HepG2 (cell line): ENCODE results near the gene ARID5B. TPM values are rescaled to one million over a fixed set of nuclear protein-coding genes. Genes with fewer than 3 reads are reported as not detected.
A peak's percentile ranks its signal among the peaks of the same experiment; 100 is the strongest.

Experiments
- AKAP8 ChIP-seq: sonication (generic); formaldehyde crosslinking; IDR thresholded peaks from 2 replicates; pipeline ENCODE4 v1.5.1; 2020; ENCODE audit warnings: mild to moderate bottlenecking, missing genetic modification reagents
- FOXK1 ChIP-seq: sonication (generic); formaldehyde crosslinking; IDR thresholded peaks from 2 replicates; pipeline ENCODE4 v1.4.0; 2020; ENCODE audit warnings: low read depth, missing genetic modification reagents, borderline replicate concordance
- HMG20A ChIP-seq: IDR thresholded peaks from 2 replicates; pipeline ENCODE4 v1.6.1; 2016; ENCODE audit warnings: borderline replicate concordance
- HNF4G ChIP-seq, 2 experiments: sonication (generic) in 1 of 2; formaldehyde crosslinking in 1 of 2; IDR thresholded peaks; 2 replicates each; pipeline versions ENCODE4 v1.4.0 to v1.6.1; 2011 to 2020; ENCODE audit warnings: borderline replicate concordance in 2 of 2, low read depth in 2 of 2, mild to moderate bottlenecking in 2 of 2, low read length in 1 of 2, missing genetic modification reagents in 1 of 2, moderate library complexity in 1 of 2
- JUND ChIP-seq: sonication (generic); formaldehyde crosslinking; IDR thresholded peaks from 2 replicates; pipeline ENCODE4 v1.8.0; 2022; ENCODE audit warnings: mild to moderate bottlenecking, missing genetic modification reagents
- PAXIP1 ChIP-seq: sonication (generic); formaldehyde crosslinking; conservative IDR thresholded peaks from 2 replicates; pipeline ENCODE4 v1.4.0; 2020; ENCODE audit warnings: mild to moderate bottlenecking, missing genetic modification reagents, moderate library complexity
- PRMT3 ChIP-seq: sonication (generic); formaldehyde crosslinking; IDR thresholded peaks from 2 replicates; pipeline ENCODE4 v1.8.1; 2022; ENCODE audit warnings: low read depth, mild to moderate bottlenecking, moderate library complexity, missing genetic modification reagents, borderline replicate concordance
- RBM39 ChIP-seq: fragments of 200-400 bp; formaldehyde crosslinking; IDR thresholded peaks from one replicate; pipeline ENCODE4 v1.6.1; 2018; ENCODE audit warnings: antibody characterized with exemption, mild to moderate bottlenecking, low read depth, low read length; ENCODE audit not compliant: poor library complexity, severe bottlenecking
- SALL1 ChIP-seq: sonication (generic); formaldehyde crosslinking; IDR thresholded peaks from 2 replicates; pipeline ENCODE4 v1.8.0; 2022; ENCODE audit warnings: mild to moderate bottlenecking, missing genetic modification reagents
- SAP130 ChIP-seq: IDR thresholded peaks from 2 replicates; pipeline ENCODE4 v1.6.1; 2016; ENCODE audit warnings: low read depth
- SOX6 ChIP-seq, 2 experiments: fragments of 450-650 bp in 1 of 2; sonication (generic) in 1 of 2; formaldehyde crosslinking in 1 of 2; IDR thresholded peaks; 2 replicates each; pipeline versions ENCODE4 v1.4.0 to v1.6.1; 2017 to 2020; ENCODE audit warnings: antibody characterized with exemption in 1 of 2, mild to moderate bottlenecking in 1 of 2, missing genetic modification reagents in 1 of 2
- ZKSCAN1 ChIP-seq: fragments of 150-350 bp; IDR thresholded peaks from 2 replicates; pipeline ENCODE4 v1.6.1; 2014; ENCODE audit warnings: low read length
- ZNF136 ChIP-seq: sonication (generic); formaldehyde crosslinking; IDR thresholded peaks from 2 replicates; pipeline ENCODE4 v1.8.1; 2022; ENCODE audit warnings: low read depth, mild to moderate bottlenecking, moderate library complexity, missing genetic modification reagents
- ZNF329 ChIP-seq: sonication (generic); formaldehyde crosslinking; IDR thresholded peaks from 2 replicates; pipeline ENCODE4 v1.9.0; 2021; ENCODE audit warnings: low read depth, mild to moderate bottlenecking, missing genetic modification reagents
- polyA plus RNA-seq, 8 experiments: library from polyadenylated mRNA; depleted of rRNA in 3 of 8; stranded (reverse) in 7 of 8; unstranded in 1 of 8; fragments of >200 nt; fragmentation: Illumina TruSeq in 4 of 8; extraction: Trizol in 4 of 8; gene quantifications; 2 replicates each; pipeline versions ENCODE4 v1.2.1 to v1.2.3, GENCODE V29; 2011 to 2016; ENCODE audit warnings: low read depth in 4 of 8, missing spikeins in 1 of 8, mixed read lengths in 1 of 8; ENCODE audit not compliant: insufficient read depth in 1 of 8
- total RNA-seq, 5 experiments: library from RNA; depleted of rRNA; stranded (reverse); fragments of >200 nt; fragmentation: Illumina TruSeq; extraction: Trizol; gene quantifications; 2 replicates each; pipeline ENCODE4 v1.2.3, GENCODE V29; 2016; ENCODE audit warnings: low read depth in 1 of 5
- TF ChIP-seq, protein P1 (sequence below): sonication (generic); formaldehyde crosslinking; IDR thresholded peaks from 2 replicates; pipeline ENCODE4 v1.4.0; 2020; ENCODE audit warnings: mild to moderate bottlenecking, missing genetic modification reagents
- TF ChIP-seq, protein P2 (sequence below): sonication (generic); formaldehyde crosslinking; IDR thresholded peaks from 2 replicates; pipeline ENCODE4 v1.9.0; 2022; ENCODE audit warnings: low read depth, missing genetic modification reagents
- TF ChIP-seq, protein P3 (sequence below), 2 experiments: sonication (generic) in 1 of 2; formaldehyde crosslinking in 1 of 2; IDR thresholded peaks; 2 replicates each; pipeline versions ENCODE4 v1.5.1 to v1.6.1; 2011 to 2020; ENCODE audit warnings: borderline replicate concordance in 1 of 2, low read depth in 1 of 2, low read length in 1 of 2, mild to moderate bottlenecking in 1 of 2, missing genetic modification reagents in 1 of 2, moderate library complexity in 1 of 2

Gene ARID5B
- total and polyA plus RNA-seq, 2 of the 13 experiments (the other 11 are each of a cell fraction or from before 2014, with no cell fraction given), result 6.2 to 21.1 TPM

- TF ChIP-seq, protein P1, sequence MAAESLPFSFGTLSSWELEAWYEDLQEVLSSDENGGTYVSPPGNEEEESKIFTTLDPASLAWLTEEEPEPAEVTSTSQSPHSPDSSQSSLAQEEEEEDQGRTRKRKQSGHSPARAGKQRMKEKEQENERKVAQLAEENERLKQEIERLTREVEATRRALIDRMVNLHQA, result no peak
- TF ChIP-seq HMG20A (CRISPR knock-in tag) (peak; percentile 40; the same call in 1 of the 2 replicates), PAXIP1 (0 out of 2 replicates have a peak, but pooled peaks have one; percentile 44), FOXK1 (CRISPR knock-in tag) (no peak), ZKSCAN1 (no peak), SAP130 (CRISPR knock-in tag) (0 out of 2 replicates have a peak, but pooled peaks have one; percentile 25), ZNF136 (CRISPR knock-in tag) (no peak), ZNF329 (CRISPR knock-in tag) (no peak), HNF4G (IDR thresholded peaks at IDR 0.05; ENCODE audit: borderline replicate concordance, low read depth, low read length) (peak; percentile 44; the same call in 1 of the 2 replicates), HNF4G (CRISPR knock-in tag; IDR thresholded peaks at IDR 0.05; ENCODE audit: borderline replicate concordance, low read depth) (no peak), JUND (CRISPR knock-in tag) (0 out of 2 replicates have a peak, but pooled peaks have one; percentile 58), SOX6 (IDR thresholded peaks at IDR 0.05) (no peak), SOX6 (CRISPR knock-in tag; IDR thresholded peaks at IDR 0.05) (peak; percentile 49), SALL1 (CRISPR knock-in tag) (peak; percentile 16; the same call in 1 of the 2 replicates), PRMT3 (CRISPR knock-in tag) (no peak), AKAP8 (no peak), RBM39 (no peak)
- TF ChIP-seq, protein P2, sequence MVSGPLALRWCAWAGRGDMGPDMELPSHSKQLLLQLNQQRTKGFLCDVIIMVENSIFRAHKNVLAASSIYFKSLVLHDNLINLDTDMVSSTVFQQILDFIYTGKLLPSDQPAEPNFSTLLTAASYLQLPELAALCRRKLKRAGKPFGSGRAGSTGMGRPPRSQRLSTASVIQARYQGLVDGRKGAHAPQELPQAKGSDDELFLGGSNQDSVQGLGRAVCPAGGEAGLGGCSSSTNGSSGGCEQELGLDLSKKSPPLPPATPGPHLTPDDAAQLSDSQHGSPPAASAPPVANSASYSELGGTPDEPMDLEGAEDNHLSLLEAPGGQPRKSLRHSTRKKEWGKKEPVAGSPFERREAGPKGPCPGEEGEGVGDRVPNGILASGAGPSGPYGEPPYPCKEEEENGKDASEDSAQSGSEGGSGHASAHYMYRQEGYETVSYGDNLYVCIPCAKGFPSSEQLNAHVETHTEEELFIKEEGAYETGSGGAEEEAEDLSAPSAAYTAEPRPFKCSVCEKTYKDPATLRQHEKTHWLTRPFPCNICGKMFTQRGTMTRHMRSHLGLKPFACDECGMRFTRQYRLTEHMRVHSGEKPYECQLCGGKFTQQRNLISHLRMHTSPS (CRISPR knock-in tag), result no peak
- TF ChIP-seq, protein P3, sequence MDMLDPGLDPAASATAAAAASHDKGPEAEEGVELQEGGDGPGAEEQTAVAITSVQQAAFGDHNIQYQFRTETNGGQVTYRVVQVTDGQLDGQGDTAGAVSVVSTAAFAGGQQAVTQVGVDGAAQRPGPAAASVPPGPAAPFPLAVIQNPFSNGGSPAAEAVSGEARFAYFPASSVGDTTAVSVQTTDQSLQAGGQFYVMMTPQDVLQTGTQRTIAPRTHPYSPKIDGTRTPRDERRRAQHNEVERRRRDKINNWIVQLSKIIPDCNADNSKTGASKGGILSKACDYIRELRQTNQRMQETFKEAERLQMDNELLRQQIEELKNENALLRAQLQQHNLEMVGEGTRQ (IDR thresholded peaks at IDR 0.05; ENCODE audit: low read depth, low read length), result no peak
- TF ChIP-seq, protein P3 (CRISPR knock-in tag; IDR thresholded peaks at IDR 0.05; ENCODE audit: borderline replicate concordance), result no peak
Observed at GRCh38 chr10:62027841-62028501, 126.5 kb downstream of the ARID5B start (continued).
